Activated CD4-positive, alpha-beta T cell treated with anti-CD3 and anti-CD28 coated beads, Interleukin-2, amount 10 ng/mL, durations not matched to agents 7 days and 5 days (primary cell): ENCODE data around the gene SH3BGRL2. TPM values are rescaled to one million over a fixed set of nuclear protein-coding genes. Genes with fewer than 3 reads are reported as not detected.
A peak's percentile ranks its signal among the peaks of the same experiment; 100 is the strongest.

ENCODE experiments used
- CTCF ChIA-PET: fragments of 350-600 bp; sonication (Branson Sonifier 250); formaldehyde crosslinking; loops from one replicate; lab custom pipeline; 2021; ENCODE audit warnings: antibody characterized with exemption; lab: Charles Lee
- POLR2A ChIA-PET: fragments of 350-600 bp; sonication (Branson Sonifier 250); formaldehyde crosslinking; loops from one replicate; lab custom pipeline; 2021; ENCODE audit warnings: antibody characterized with exemption; lab: Charles Lee
- DNase-seq: peaks from one replicate; pipeline ENCODE4 v3.0.0-alpha.2; 2020
- H3K27ac Mint-ChIP-seq: one replicate; pipeline ENCODE4 v1.8.0; 2021; ENCODE audit warnings: mild to moderate bottlenecking, moderate library complexity, mixed read lengths
- H3K27me3 Mint-ChIP-seq: one replicate; pipeline ENCODE4 v1.8.0; 2021; ENCODE audit warnings: mixed read lengths
- H3K36me3 Mint-ChIP-seq: one replicate; pipeline ENCODE4 v1.8.0; 2021; ENCODE audit warnings: low read depth, mixed read lengths
- H3K4me1 Mint-ChIP-seq: one replicate; pipeline ENCODE4 v1.8.0; 2021; ENCODE audit warnings: mixed read lengths
- H3K4me3 Mint-ChIP-seq: one replicate; pipeline ENCODE4 v1.8.0; 2021; ENCODE audit warnings: mild to moderate bottlenecking, moderate library complexity, mixed read lengths
- H3K9me3 Mint-ChIP-seq: one replicate; pipeline ENCODE4 v1.8.0; 2021; ENCODE audit warnings: mixed read lengths
- total RNA-seq, 2 experiments: library from RNA; stranded (reverse); gene quantifications; one replicate each; pipeline ENCODE4 v1.2.3, GENCODE V29; 2021

Gene SH3BGRL2
- total RNA-seq, 2 experiments from 2014 or later: 0.12 to 0.17 TPM

DNA sequence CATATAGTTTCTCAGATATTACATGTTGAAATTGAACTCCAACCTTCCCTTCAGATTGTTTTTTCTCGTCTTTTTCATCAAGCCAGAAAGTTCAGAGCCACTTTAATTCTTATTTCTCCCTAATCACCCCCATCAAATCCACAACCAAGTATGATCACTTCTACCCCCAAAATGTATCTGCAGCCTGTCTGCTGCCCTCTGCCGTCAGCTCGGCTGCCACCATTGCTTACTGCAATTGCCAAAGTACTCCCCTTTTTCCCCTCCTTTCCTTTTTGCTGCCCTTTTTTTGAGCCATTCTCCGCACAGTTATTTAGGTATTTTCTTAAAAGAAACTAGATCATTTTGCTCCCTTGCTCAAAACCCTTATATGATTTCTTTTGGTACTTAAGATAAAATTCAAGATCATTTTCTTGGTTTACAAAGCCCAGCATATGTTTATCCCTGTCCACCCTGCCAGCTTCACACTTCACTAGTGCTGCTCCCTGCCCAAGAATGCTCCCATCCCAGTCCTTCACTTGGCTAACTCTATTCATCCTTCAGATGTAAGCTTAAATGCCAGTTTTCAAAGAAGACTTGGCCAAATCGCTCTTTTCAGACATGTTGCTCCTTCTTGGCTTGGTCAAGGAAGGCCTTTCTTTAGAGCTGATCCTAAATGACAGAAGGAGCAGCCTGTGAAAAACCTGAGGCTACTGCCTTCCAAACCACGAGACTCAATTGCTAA lies 63.7 kb downstream of the SH3BGRL2 start:
- DNase-seq: no peak
- Mint-ChIP-seq H3K27me3 (no peaks in the 10 kb centered on the region), H3K27ac (no peak overlapping the region), H3K36me3 (no peaks in the 10 kb centered on the region), H3K9me3 (no peaks in the 10 kb centered on the region), H3K4me3 (no peak overlapping the region), H3K4me1 (no peaks in the 10 kb centered on the region)
- ChIA-PET CTCF (no interaction called here), POLR2A (no interaction called here)

DNA sequence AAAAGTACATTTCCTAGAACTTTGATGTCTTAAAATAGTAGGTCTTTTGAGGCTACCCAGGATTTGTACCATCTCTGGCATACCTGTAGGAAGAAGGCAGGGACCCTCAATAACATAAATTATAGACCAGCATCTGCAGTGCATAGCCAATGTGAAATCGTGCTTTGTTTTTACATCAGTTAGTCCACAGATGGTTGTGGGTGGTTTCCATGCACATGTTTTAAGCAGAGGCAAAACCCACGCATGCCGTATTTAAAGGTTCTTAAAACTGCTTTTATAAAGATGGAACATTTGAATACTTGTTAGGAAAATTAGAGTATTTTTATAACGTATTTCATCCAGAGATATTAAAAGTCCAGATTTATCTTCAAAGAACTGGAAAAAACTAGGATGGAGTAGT lies 66.3 kb downstream of the SH3BGRL2 start:
- no peak overlapping the region for H3K4me3 Mint-ChIP-seq
- POLR2A ChIA-PET: no interaction called here
- H3K27ac Mint-ChIP-seq: no peak overlapping the region
- H3K36me3 Mint-ChIP-seq: no peaks in the 10 kb centered on the region
- CTCF ChIA-PET: no interaction called here
- H3K4me1 Mint-ChIP-seq: peaks cover under 1% of the 10 kb centered on the region
- H3K9me3 Mint-ChIP-seq: no peaks in the 10 kb centered on the region
- no peaks in the 10 kb centered on the region for H3K27me3 Mint-ChIP-seq
- DNase-seq: no peak

DNA sequence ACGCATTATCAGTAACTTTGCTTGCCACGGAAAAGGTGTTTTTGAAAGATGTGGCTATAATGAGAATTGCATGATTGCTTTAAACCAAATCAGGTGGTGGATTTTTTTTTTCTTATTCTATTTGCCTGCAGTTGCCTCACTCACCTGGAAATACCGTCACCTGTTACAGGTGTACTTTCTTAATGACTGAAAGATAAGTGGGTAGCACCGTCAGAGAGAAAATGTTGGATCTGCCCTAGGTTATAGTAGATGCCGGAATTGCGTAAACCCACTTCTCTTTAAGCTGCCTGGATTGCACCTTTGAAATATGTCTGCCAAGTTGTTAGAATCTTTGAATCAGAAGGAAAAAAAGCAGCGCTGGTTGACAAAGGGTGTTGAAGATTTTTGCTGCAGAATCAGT lies 68.5 kb downstream of the SH3BGRL2 start:
- H3K36me3 Mint-ChIP-seq: no peaks in the 10 kb centered on the region
- H3K9me3 Mint-ChIP-seq: no peaks in the 10 kb centered on the region
- DNase-seq: no peak
- peaks cover 9% of the 10 kb centered on the region for H3K4me1 Mint-ChIP-seq
- H3K27me3 Mint-ChIP-seq: no peaks in the 10 kb centered on the region
- H3K27ac Mint-ChIP-seq: no peak overlapping the region
- CTCF ChIA-PET: no interaction called here
- POLR2A ChIA-PET: no interaction called here
- no peak overlapping the region for H3K4me3 Mint-ChIP-seq

DNA sequence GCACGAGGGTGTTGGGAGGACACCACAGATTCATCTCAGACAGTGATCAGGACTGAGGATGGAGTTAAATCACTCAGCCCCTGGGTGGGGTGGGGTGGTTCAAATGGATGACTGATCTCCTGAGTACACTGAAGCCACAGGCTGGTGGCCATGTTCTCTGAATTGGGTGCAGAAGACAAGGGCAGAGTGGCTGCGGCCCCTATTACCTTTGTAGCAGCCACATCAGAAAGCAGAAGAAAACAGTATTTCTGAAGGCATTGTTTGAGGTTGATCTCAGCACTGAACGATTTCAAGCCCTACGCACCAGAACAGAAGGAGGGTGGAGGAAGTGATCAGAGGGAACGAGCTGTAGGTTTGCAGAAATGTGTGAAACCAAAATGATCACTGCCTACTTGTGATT lies 71.6 kb downstream of the SH3BGRL2 start:
- ChIA-PET POLR2A (no interaction called here), CTCF (no interaction called here)
- Mint-ChIP-seq H3K27ac (peak overlapping the region; percentile 6), H3K4me1 (peaks cover 9% of the 10 kb centered on the region), H3K27me3 (no peaks in the 10 kb centered on the region), H3K9me3 (no peaks in the 10 kb centered on the region), H3K36me3 (no peaks in the 10 kb centered on the region), H3K4me3 (no peak overlapping the region)
- peak; percentile 7 for DNase-seq

DNA sequence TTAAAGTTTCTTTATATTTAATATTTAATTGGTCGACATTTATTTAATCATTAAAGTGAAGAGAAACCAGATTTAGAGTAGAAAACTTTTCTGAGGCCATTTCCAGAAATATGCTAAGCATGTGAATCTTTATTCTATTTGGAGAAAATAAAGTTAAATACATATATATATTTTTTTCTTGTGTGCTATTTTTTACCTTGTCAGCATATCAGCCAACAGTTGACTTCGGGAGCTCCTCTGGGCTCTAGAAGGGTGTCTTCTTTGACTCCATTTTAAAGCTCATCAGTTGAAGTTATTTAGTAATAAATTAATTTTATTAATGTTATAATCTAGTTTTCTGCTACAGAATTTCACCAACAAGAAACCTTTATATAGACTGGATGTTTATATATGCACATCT lies 73.1 kb downstream of the SH3BGRL2 start:
- no peak for DNase-seq
- Mint-ChIP-seq H3K27me3 (no peaks in the 10 kb centered on the region), H3K9me3 (no peaks in the 10 kb centered on the region), H3K27ac (no peak overlapping the region), H3K4me1 (peaks cover 9% of the 10 kb centered on the region), H3K4me3 (no peak overlapping the region), H3K36me3 (no peaks in the 10 kb centered on the region)
- ChIA-PET CTCF (no interaction called here), POLR2A (no interaction called here)

DNA sequence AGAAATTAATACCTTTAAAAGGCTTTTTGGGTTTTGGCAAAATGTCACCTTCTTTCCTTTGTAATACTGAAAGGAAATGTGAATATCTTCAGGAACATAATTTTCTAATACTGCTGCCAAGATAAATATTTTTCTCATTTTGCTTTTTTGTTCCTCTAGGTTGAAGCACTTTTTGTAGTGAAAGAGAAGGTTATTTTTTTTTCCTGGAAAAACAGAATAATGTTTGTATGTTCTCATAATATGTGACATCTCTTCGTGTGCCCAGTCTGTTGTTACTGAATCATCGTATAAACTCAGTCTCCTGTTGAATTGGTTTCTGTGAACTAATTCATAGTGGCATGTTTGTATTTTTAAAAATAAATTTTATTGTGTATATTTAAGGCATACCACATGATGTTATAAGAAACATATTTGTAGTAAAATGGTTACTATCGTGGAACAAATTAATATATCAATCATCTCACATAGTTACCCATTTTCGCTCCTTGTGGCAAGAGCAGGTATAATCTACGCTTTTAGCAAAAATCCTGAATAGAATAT lies 74.4 kb downstream of the SH3BGRL2 start:
- Mint-ChIP-seq H3K4me1 (peaks cover 9% of the 10 kb centered on the region), H3K9me3 (no peaks in the 10 kb centered on the region), H3K27ac (no peak overlapping the region), H3K36me3 (no peaks in the 10 kb centered on the region), H3K27me3 (no peaks in the 10 kb centered on the region), H3K4me3 (no peak overlapping the region)
- POLR2A ChIA-PET: no interaction called here
- CTCF ChIA-PET: no interaction called here
- no peak for DNase-seq

DNA sequence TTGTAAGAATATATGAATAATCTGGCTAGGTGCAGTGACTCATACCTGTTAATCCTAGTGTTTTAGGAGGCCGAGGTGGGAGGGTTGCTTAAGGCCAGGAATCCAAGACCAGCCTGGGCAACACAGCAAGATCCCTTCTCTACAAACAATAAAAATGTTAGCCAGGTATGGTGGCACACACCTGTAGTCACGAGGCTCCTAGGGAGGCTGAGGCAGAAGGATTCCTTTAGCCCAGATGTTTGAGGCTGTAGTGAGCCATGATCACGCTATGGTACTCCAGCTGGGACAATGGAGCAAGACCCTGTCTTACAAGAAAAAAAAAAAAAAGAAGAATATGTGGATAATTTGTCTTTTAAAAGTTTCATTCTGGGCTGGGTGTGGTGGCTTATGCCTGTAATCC lies 75.4 kb downstream of the SH3BGRL2 start:
- ChIA-PET CTCF (interaction anchor here (0.5 kb wide), 1 partner anchor 401 kb away, joined by 3 read pairs; no protein-coding TSS in a partner anchor), POLR2A (no interaction called here)
- H3K27ac Mint-ChIP-seq: no peak overlapping the region
- peaks cover 9% of the 10 kb centered on the region for H3K4me1 Mint-ChIP-seq
- DNase-seq: no peak
- no peaks in the 10 kb centered on the region for H3K27me3 Mint-ChIP-seq
- no peaks in the 10 kb centered on the region for H3K36me3 Mint-ChIP-seq
- no peaks in the 10 kb centered on the region for H3K9me3 Mint-ChIP-seq
- no peak overlapping the region for H3K4me3 Mint-ChIP-seq

DNA sequence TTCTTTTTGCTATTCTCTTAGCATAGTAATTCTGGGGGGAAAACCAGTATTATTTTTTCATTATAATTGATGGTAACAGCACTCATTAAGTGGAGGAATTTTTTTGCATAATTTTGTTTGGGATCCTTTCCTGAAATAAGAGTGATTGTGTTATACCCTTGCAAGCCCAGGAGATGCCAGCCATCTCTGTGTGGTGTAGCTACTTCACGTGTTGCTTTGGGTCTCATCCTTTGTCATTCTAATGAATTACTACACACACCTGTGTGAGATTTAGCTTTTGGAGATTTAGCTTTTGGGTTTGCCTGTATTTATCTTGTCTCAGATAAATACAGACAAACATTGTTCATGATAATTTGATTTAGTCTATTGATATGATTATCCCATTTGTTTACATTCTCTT lies 76.5 kb downstream of the SH3BGRL2 start:
- no peaks in the 10 kb centered on the region for H3K27me3 Mint-ChIP-seq
- DNase-seq: no peak
- ChIA-PET POLR2A (no interaction called here), CTCF (no interaction called here)
- H3K9me3 Mint-ChIP-seq: no peaks in the 10 kb centered on the region
- H3K4me1 Mint-ChIP-seq: peaks cover 7% of the 10 kb centered on the region
- no peak overlapping the region for H3K27ac Mint-ChIP-seq
- H3K4me3 Mint-ChIP-seq: no peak overlapping the region
- no peaks in the 10 kb centered on the region for H3K36me3 Mint-ChIP-seq

DNA sequence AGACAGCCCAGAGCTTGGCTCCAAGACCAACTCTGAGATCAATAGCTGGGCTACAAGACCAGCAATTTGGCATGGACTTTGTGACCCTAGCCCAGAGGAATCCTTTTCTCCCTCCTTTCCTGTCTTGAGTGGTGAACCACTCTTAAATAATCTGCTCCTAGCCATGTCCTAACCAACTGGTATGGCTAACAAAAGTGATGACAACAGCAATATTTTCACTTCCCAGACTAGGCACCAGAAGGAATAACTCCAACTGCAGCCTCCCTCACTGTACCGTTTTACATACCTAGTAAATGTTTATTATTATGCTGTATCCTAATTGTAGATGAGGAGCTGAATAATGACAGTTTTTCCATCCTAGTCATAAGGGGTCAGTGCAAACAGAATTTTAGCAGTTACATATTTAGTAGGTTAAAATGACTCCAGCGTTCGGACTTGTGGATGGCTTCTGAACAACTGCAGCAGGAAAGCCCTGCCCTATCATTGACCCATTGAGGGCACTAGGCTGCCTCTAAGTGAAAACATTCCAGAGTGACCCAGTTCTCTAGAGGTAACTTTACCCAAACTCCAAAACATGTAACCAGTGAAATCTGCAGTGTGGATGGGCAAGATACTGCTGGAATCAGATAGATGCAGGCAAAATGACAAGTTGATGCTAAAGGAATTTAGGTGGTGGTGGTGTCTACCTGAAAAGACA lies 77.1 kb downstream of the SH3BGRL2 start:
- no peaks in the 10 kb centered on the region for H3K36me3 Mint-ChIP-seq
- H3K27ac Mint-ChIP-seq: no peak overlapping the region
- no peak for DNase-seq
- no peak overlapping the region for H3K4me3 Mint-ChIP-seq
- ChIA-PET POLR2A (no interaction called here), CTCF (no interaction called here)
- H3K4me1 Mint-ChIP-seq: peaks cover 2% of the 10 kb centered on the region
- no peaks in the 10 kb centered on the region for H3K27me3 Mint-ChIP-seq
- H3K9me3 Mint-ChIP-seq: no peaks in the 10 kb centered on the region

DNA sequence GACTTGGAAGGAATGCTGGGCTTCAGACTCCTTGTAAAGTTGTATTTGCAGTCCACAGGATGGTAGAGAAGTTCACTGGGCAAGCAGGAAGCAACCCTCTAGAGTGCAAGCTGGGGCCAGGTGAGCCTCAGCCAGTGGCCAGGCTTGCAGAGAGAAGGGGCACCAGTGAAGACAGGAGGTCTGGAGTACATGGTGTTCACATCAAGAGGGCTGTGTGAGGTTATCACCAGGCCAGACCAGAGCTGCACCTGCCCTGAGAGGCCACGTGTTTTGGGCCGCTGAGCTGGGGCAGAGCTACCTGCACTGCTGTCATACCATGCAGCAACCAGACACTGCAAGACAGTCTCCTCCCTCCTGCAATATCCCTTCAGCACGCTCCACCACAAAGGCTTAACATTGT lies 79.0 kb downstream of the SH3BGRL2 start:
- no peak overlapping the region for H3K4me3 Mint-ChIP-seq
- DNase-seq: no peak
- ChIA-PET CTCF (no interaction called here), POLR2A (no interaction called here)
- no peaks in the 10 kb centered on the region for H3K9me3 Mint-ChIP-seq
- H3K4me1 Mint-ChIP-seq: no peaks in the 10 kb centered on the region
- no peaks in the 10 kb centered on the region for H3K27me3 Mint-ChIP-seq
- no peak overlapping the region for H3K27ac Mint-ChIP-seq
- no peaks in the 10 kb centered on the region for H3K36me3 Mint-ChIP-seq

DNA sequence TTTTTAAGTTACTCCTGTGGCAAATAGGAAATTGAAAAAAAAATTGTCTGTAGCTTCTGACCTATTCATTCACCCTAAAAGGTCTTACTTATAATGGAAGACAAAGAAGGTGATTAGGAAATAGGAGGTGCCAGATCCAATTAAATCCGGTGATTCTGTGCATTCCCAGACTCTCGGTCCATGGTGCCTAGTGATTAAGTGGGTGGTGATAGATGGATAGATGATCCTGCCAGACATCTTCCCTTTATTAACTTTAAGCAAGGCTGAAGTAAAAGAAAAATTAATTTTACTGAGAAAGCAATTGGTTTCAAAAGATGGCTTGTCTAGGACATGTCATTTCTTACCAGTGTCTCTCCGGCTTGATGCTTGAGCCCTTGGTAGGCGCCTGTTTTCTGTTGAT lies 80.0 kb downstream of the SH3BGRL2 start:
- Mint-ChIP-seq H3K36me3 (no peaks in the 10 kb centered on the region), H3K4me3 (no peak overlapping the region), H3K9me3 (no peaks in the 10 kb centered on the region), H3K27ac (no peak overlapping the region), H3K27me3 (peaks cover 3% of the 10 kb centered on the region), H3K4me1 (no peaks in the 10 kb centered on the region)
- ChIA-PET POLR2A (no interaction called here), CTCF (no interaction called here)
- DNase-seq: no peak

DNA sequence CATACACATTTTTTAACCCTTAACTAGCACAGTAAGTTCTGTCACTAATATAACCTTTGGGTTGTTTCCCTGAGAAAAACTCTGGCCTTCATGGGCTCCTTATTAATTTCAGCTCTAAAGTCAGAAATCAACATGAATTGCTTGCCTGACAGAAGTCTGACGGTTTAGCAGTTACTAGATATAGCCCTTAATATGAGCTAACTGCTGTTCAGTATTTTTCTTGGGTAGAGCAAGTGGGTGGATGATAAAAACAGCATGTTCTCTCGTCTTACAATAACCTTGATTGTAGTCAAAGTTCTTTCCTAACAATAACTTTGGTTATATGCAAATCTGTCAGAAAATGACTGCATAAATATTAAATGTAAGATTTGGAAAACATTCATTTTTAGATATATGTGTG lies 81.0 kb downstream of the SH3BGRL2 start:
- CTCF ChIA-PET: no interaction called here
- Mint-ChIP-seq H3K9me3 (no peaks in the 10 kb centered on the region), H3K36me3 (no peaks in the 10 kb centered on the region), H3K4me1 (no peaks in the 10 kb centered on the region), H3K27ac (no peak overlapping the region), H3K4me3 (no peak overlapping the region), H3K27me3 (peaks cover 6% of the 10 kb centered on the region)
- POLR2A ChIA-PET: no interaction called here
- DNase-seq: no peak

DNA sequence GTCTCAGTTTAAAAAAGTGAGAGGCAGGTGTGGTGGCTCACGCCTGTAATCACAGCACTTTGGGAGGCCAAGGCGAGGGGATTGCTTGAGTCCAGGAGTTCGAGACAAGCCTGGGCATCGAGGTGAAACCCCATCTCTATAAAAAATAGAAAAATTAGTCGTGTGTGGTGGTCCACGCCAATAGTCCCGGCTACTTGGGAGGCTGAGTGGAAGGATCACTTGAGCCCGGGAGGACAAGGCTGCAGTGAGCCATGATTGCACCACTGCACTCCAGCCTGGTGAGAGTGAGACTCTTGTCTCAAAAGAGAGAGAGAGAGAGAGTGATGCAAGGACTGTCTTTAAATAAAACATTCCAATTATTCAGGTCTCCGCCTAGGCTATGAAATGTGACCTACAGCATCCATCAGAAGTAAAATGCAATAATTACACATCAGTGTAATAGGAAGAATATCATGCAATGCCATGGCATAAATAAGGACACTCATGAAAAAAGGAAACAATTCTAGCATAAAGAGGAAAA lies 81.5 kb downstream of the SH3BGRL2 start:
- POLR2A ChIA-PET: no interaction called here
- Mint-ChIP-seq H3K4me1 (no peaks in the 10 kb centered on the region), H3K36me3 (no peaks in the 10 kb centered on the region), H3K4me3 (no peak overlapping the region), H3K9me3 (no peaks in the 10 kb centered on the region), H3K27ac (no peak overlapping the region), H3K27me3 (peaks cover 6% of the 10 kb centered on the region)
- no peak for DNase-seq
- CTCF ChIA-PET: no interaction called here
